ACC112 (cell line): ENCODE data around the gene VSIG8.
"Not testable (repeated sequence)": the region's sequence is repeated elsewhere in the genome, so short reads cannot be mapped to it uniquely, and the experiment has no call there.

Experiments
- H2AFZ ChIP-seq: fragments of 200-600 bp; sonication (generic); one replicate; pipeline ENCODE4 v1.6.0; 2017; ENCODE audit warnings: antibody characterized with exemption, low read length; ENCODE audit not compliant: unreplicated experiment
- H3K27ac ChIP-seq: fragments of 200-600 bp; sonication (generic); 2 replicates; pipeline ENCODE4 v1.5.1; 2014; ENCODE audit warnings: low read depth, mild to moderate bottlenecking, antibody characterized with exemption, low read length, moderate library complexity
- H3K27me3 ChIP-seq: fragments of 200-600 bp; sonication (generic); 2 replicates; pipeline ENCODE4 v1.6.1; 2014; ENCODE audit warnings: mild to moderate bottlenecking, antibody characterized with exemption, low read length, moderate library complexity, mixed read lengths; ENCODE audit not compliant: insufficient read depth
- H3K36me3 ChIP-seq: fragments of 200-600 bp; sonication (generic); 2 replicates; pipeline ENCODE4 v1.6.1; 2016; ENCODE audit warnings: mild to moderate bottlenecking, antibody characterized with exemption, low read length, moderate library complexity, mixed read lengths; ENCODE audit not compliant: insufficient read depth
- H3K4me1 ChIP-seq: fragments of 200-600 bp; sonication (generic); one replicate; pipeline ENCODE4 v1.6.1; 2016; ENCODE audit warnings: low read length, mixed read lengths; ENCODE audit not compliant: insufficient read depth, unreplicated experiment, control insufficient read depth
- H3K4me3 ChIP-seq: fragments of 200-600 bp; sonication (generic); 2 replicates; pipeline ENCODE4 v1.5.1; 2014; ENCODE audit warnings: mild to moderate bottlenecking, low read depth, low read length
- H3K79me2 ChIP-seq: fragments of 200-600 bp; sonication (generic); one replicate; pipeline ENCODE4 v1.6.0; 2016; ENCODE audit warnings: low read length; ENCODE audit not compliant: control insufficient read depth, unreplicated experiment, insufficient read depth

VSIG8 gene, protein sequence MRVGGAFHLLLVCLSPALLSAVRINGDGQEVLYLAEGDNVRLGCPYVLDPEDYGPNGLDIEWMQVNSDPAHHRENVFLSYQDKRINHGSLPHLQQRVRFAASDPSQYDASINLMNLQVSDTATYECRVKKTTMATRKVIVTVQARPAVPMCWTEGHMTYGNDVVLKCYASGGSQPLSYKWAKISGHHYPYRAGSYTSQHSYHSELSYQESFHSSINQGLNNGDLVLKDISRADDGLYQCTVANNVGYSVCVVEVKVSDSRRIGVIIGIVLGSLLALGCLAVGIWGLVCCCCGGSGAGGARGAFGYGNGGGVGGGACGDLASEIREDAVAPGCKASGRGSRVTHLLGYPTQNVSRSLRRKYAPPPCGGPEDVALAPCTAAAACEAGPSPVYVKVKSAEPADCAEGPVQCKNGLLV

GRCh38 chr1:159862557-159862956 lies at the start of gene VSIG8:
TSS of gene VSIG8 (minus strand) at chr1:159862657. CDS start at chr1:159862521, 136 bp downstream.
- Histone ChIP-seq H3K27me3 (no peaks in the 10 kb centered on the region), H3K36me3 (no peaks in the 10 kb centered on the region), H3K4me3 (no peak within 1 kb of the TSS), H2AFZ (no peak within 1 kb of the TSS), H3K4me1 (peaks cover 3% of the 10 kb centered on the region), H3K79me2 (no peaks in the 10 kb centered on the region), H3K27ac (no peak within 1 kb of the TSS)

GRCh38 chr1:159911326-159912070 lies 49.0 kb upstream of the VSIG8 start:
- Histone ChIP-seq H3K27me3 (no peaks in the 10 kb centered on the region), H3K79me2 (no peaks in the 10 kb centered on the region), H3K27ac (peak overlapping the region; percentile 82), H2AFZ (no peak overlapping the region), H3K4me1 (peaks cover 58% of the 10 kb centered on the region), H3K4me3 (no peak overlapping the region), H3K36me3 (no peaks in the 10 kb centered on the region)

DNA sequence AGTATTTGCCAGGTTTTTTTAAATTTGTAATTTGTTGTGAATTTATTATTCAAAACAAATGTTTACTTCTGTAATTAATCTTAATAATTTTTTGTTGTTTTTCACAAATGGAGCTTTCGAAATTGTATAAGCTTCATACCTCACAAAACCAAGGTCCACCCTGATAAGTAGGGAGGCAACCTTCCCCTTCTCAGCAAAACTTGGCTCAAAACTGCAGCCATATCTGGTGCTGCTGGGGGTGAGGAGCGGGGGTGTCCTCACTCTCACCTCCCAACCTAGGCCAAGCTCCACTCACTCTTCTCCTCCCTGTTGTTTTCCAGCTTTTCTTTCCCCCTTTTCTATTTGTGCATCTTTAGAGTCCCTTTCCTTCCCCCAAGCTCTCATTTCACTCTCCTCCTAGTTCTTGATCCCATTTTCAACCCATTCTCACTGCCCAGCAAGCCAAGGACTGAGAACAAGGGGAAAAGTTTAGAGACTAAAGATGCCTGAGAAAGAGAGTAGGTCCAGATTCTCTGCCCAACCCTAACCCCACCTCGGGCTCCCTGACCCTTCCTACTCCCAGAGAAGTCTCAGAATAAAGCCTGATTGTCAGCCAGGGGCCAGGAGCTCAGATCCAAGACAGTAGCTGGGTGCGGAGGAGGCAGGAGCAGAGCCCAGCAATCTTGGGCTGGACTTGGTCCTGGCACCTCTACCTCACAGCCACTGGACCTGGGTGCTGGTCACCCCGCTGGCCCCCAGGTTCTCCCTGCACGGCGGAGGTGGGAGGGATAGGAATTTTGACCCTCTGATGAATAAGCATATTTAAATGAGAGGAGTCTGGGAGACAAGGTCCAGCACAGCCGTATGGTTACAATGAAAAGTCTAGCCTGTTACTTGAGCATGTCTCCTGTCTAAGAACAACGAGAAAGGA lies 45.8 kb upstream of the VSIG8 start:
- Histone ChIP-seq H3K79me2 (no peaks in the 10 kb centered on the region), H2AFZ (no peak overlapping the region), H3K4me1 (peaks cover 35% of the 10 kb centered on the region), H3K4me3 (no peak overlapping the region), H3K36me3 (no peaks in the 10 kb centered on the region), H3K27me3 (no peaks in the 10 kb centered on the region), H3K27ac (no peak overlapping the region)

GRCh38 chr1:159906960-159907359 lies 44.5 kb upstream of the VSIG8 start:
- Histone ChIP-seq H3K4me3 (no peak overlapping the region), H3K4me1 (peaks cover 23% of the 10 kb centered on the region), H2AFZ (no peak overlapping the region), H3K79me2 (no peaks in the 10 kb centered on the region), H3K36me3 (no peaks in the 10 kb centered on the region), H3K27me3 (no peaks in the 10 kb centered on the region), H3K27ac (no peak overlapping the region)

DNA sequence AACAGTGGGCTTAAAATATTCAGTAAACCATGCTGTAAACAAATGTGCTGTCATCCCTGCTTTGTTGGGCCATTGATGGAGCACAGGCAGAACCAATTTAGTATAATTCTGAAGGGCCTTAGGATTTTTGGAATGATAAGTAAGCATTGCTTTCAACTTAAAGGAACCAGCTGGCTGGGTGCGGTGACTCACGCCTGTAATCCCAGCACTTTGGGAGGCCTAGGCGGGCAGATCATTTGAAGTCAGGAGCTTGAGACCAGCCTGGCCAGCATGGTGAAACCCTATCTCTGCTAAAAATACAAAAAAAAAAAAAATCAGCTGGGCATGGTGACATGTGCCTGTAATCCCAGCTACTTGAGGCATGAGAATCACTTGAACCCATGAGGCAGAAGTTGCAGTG lies 41.6 kb upstream of the VSIG8 start:
- not testable (repeated sequence) for H3K4me3 ChIP-seq, H3K79me2 ChIP-seq

GRCh38 chr1:159902541-159902940 lies 40.1 kb upstream of the VSIG8 start:
- Histone ChIP-seq H3K4me1 (peaks cover 10% of the 10 kb centered on the region), H3K79me2 (no peaks in the 10 kb centered on the region), H3K27me3 (no peaks in the 10 kb centered on the region), H2AFZ (no peak overlapping the region), H3K36me3 (no peaks in the 10 kb centered on the region), H3K4me3 (no peak overlapping the region), H3K27ac (no peak overlapping the region)

More for the DNA sequence above, 41.6 kb upstream of the VSIG8 start:
- H3K4me1 ChIP-seq, H3K27me3 ChIP-seq, H3K36me3 ChIP-seq, H3K27ac ChIP-seq, H2AFZ ChIP-seq: not testable (repeated sequence)

GRCh38 chr1:159900755-159901360 lies 38.4 kb upstream of the VSIG8 start:
- Histone ChIP-seq H3K4me1 (peaks cover 10% of the 10 kb centered on the region), H3K27me3 (no peaks in the 10 kb centered on the region), H3K27ac (no peak overlapping the region), H3K4me3 (no peak overlapping the region), H3K79me2 (no peaks in the 10 kb centered on the region), H3K36me3 (no peaks in the 10 kb centered on the region), H2AFZ (no peak overlapping the region)

DNA sequence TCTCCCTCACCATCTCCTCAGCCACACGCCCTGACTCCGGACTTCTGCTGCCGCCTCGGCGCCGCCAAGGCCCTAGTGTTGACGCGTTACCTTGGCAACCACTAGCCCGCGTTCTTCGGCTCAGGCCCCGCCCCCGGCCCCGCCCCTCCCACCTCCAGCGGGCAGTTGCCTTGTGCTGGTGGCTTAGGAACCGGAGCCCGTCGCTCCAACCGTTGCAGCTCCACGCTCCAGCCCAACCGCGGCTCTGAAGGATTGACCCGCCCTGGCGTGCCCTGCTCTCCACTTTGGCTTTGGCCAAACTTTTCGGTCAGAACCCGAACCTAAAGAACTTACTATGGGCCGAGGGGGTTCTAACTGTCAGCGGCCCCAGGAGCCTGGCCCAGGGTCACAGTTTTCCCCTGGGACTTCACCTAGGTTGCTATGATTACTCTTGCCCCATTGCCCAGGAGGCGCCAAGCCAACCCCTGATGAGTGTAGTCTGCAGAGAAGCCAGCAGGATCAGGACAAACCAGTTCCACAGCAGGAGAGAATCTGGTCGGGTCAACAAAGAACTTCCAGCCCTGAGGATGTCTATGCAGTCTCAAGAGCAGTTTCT lies 37.7 kb upstream of the VSIG8 start, which contains the start of gene CFAP45:
TSS of gene CFAP45 (minus strand) at position 80 of the 595 bp plus-strand sequence. CDS start at position 13, 67 bp downstream.
- Histone ChIP-seq H3K27ac (no peak within 1 kb of the TSS), H3K4me1 (peaks cover 10% of the 10 kb centered on the region), H3K4me3 (peak within 1 kb of the TSS; percentile 50; the same call in 1 of the 2 replicates), H3K36me3 (no peaks in the 10 kb centered on the region), H2AFZ (no peak within 1 kb of the TSS), H3K79me2 (no peaks in the 10 kb centered on the region), H3K27me3 (no peaks in the 10 kb centered on the region)

GRCh38 chr1:159899634-159900033 lies 37.2 kb upstream of the VSIG8 start:
- H3K79me2 ChIP-seq, H3K4me3 ChIP-seq, H3K27ac ChIP-seq, H3K36me3 ChIP-seq, H3K27me3 ChIP-seq, H2AFZ ChIP-seq, H3K4me1 ChIP-seq: not testable (repeated sequence)

DNA sequence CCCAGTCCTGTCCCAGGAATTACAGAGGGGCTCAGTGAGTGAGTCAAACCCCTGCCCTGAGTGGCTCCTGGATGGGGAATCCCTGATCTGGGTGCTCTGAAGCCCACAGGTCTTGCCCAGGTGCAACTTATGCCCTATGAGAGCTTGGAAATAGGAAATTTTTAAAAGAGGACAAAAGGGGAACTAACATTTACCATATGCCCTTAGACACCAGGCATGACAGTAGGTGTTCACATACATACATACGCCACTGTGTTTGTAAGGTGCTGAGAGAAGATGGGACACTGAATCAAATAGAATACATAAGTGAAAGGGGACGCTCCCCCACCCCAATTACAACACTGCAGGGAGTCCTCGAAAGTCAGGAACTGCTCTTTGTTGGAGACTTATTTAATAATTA lies 36.1 kb upstream of the VSIG8 start:
- H3K79me2 ChIP-seq: no peaks in the 10 kb centered on the region
- H3K27ac ChIP-seq: no peak overlapping the region
- no peak overlapping the region for H2AFZ ChIP-seq
- H3K4me3 ChIP-seq: no peak overlapping the region
- H3K4me1 ChIP-seq: peaks cover 10% of the 10 kb centered on the region
- H3K27me3 ChIP-seq: no peaks in the 10 kb centered on the region
- H3K36me3 ChIP-seq: no peaks in the 10 kb centered on the region
